Central memory CD4-positive, alpha-beta T cell (primary cell): ENCODE measurements around the gene A4GALT.

Source experiments
- DNase-seq: peaks from one replicate; pipeline ENCODE4 v3.0.0; 2022

The A4GALT gene

GRCh38 chr22:42700355-42700754 is 20.3 kb downstream of the A4GALT start:
- DNase-seq = no peak

GRCh38 chr22:42699976-42700352 is 20.7 kb downstream of the A4GALT start:
- DNase-seq = no peak

- no peak for DNase-seq
Observed at GRCh38 chr22:42699281-42699975, 21.2 kb downstream of the A4GALT start.

GRCh38 chr22:42697542-42698013 is 23.1 kb downstream of the A4GALT start:
- no peak for DNase-seq

- no peak for DNase-seq
Observed at GRCh38 chr22:42696331-42696967, 24.2 kb downstream of the A4GALT start.

GRCh38 chr22:42695294-42695693 is 25.4 kb downstream of the A4GALT start:
- no peak for DNase-seq

GRCh38 chr22:42693763-42694683 is 26.6 kb downstream of the A4GALT start:
- DNase-seq = no peak

- DNase-seq = no peak
Observed at GRCh38 chr22:42693055-42693762, 27.5 kb downstream of the A4GALT start.

GRCh38 chr22:42692239-42693054 is 28.2 kb downstream of the A4GALT start:
- DNase-seq = no peak

GRCh38 chr22:42691440-42691839 is 29.2 kb downstream of the A4GALT start:
- DNase-seq = no peak

- no peak for DNase-seq
Observed at GRCh38 chr22:42688241-42689211, 32.1 kb downstream of the A4GALT start.

- DNase-seq = no peak
Observed at GRCh38 chr22:42686756-42687491, 33.7 kb downstream of the A4GALT start.

- DNase-seq = no peak
Observed at GRCh38 chr22:42685941-42686653, 34.6 kb downstream of the A4GALT start.

- no peak for DNase-seq
Observed at GRCh38 chr22:42684462-42685195, 36.0 kb downstream of the A4GALT start.

- DNase-seq = no peak
Observed at GRCh38 chr22:42683578-42684283, 36.9 kb downstream of the A4GALT start.

GRCh38 chr22:42682113-42682851 is 38.4 kb downstream of the A4GALT start:
- no peak for DNase-seq

- DNase-seq = no peak
Observed at GRCh38 chr22:42680648-42681047, 40.0 kb downstream of the A4GALT start.
